Renal pelvis (tissue), 4 donors: ENCODE results near the gene MMAA. TPM values are rescaled to one million over a fixed set of nuclear protein-coding genes. Genes with fewer than 3 reads are reported as not detected.
"Not testable (repeated sequence)": the region's sequence is repeated elsewhere in the genome, so short reads cannot be mapped to it uniquely, and the experiment has no call there.

Experiments used
- DNase-seq: peaks from one replicate; pipeline ENCODE4 v3.0.0-alpha.2; 2013
- polyA plus RNA-seq, 3 donors: library from polyadenylated mRNA; unstranded; fragments of 120-200 nt; gene quantifications; one replicate each; pipeline ENCODE4 v1.2.1, GENCODE V29; 2013; ENCODE audit not compliant: insufficient read length in 3 of 3

Gene MMAA
- polyA plus RNA-seq, 3 donors, result 10.9 to 13.3 (median 10.9) TPM

GRCh38 chr4:145623831-145624230, 4.6 kb downstream of the MMAA start:
- DNase-seq, result no peak

- DNase-seq, result no peak
These were observed 6.8 kb downstream of the MMAA start for GRCh38 chr4:145625677-145626622.

- DNase-seq, result no peak
These were observed 7.4 kb downstream of the MMAA start for GRCh38 chr4:145626623-145626982.

- no peak for DNase-seq
These were observed 15.9 kb downstream of the MMAA start for GRCh38 chr4:145635117-145635516.

DNA sequence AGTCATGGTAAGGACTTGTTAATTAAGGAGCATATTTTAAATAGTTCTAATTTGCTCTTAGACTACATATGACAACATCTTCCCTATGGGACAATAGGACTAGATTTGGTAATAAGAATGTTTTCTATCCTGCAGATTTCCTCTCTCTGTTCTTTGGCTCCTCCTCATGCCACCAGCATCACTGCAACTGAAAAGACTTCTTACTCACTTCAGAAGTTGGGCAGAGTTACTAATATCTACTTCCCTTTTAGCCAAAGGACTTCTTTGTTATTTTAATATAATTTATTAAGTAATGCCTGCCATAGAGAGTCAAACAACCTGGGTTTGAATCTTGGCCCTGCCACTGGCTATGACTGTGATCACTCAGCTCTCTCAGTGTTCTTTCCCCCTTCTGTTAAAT, 16.4 kb downstream of the MMAA start:
- no peak for DNase-seq

- DNase-seq, result peak; percentile 30
These were observed 20.1 kb downstream of the MMAA start for GRCh38 chr4:145639186-145639698.

GRCh38 chr4:145640236-145640635, 21.1 kb downstream of the MMAA start:
- not testable (repeated sequence) for DNase-seq

GRCh38 chr4:145643295-145643694, 24.1 kb downstream of the MMAA start:
- no peak for DNase-seq

DNA sequence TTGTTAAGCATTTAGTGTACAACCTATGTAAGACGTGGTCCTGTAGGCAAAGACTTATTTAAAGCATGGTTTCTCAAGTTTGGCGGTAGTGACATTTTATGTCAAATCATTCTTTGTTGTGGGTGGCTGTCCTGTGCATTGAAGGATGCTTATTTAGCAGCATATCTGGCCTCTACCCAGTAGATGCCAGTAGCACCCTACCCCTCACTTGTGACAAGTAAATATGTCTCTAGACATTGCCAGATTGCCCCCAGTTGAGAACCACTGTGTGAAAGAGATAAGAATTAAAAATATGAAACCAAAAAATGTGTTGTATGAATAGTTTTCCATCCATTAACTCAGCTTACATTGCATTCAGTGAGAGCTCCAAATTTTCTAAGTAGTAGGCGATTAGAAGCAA, 25.5 kb downstream of the MMAA start:
- no peak for DNase-seq

GRCh38 chr4:145656156-145656555, 37.0 kb downstream of the MMAA start:
- DNase-seq, result no peak

DNA sequence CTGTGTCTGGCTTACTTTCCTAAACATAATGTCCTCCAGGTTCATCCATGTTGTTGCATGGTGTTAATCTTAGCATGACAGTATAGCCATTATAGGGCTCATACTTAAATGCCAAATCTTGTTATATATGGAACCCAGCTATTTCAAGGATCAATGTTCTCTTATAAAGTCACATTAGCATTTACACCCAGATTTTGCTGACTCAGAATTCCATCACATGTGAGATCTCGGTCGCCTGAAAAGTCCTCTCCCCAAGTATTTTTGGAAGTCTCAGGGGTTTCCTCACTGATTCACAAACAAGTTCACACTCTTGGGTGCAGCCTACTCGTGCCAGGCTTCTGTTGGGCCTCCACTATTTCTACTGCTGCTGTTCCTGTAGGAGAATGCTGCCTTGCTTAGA, 40.9 kb downstream of the MMAA start:
- no peak for DNase-seq

DNA sequence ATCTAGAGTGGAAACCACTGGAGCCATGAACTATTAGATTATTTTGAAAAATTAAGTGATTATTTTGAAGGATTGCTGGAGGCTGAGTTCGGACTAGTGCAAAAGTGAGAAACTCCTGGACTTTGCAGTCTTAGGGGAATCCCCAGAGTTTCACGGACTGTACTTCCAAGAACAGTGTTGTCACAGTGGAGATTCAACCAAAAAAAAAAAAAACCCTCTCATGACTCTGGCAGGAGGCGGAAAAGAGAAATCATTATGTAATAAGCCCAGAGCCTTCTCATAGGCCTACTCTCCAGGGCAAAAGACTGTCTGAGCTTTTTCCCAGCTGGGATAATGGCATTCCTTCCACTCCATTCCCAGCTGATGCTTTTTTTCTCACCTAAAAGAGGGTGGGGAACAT, 44.0 kb downstream of the MMAA start:
- DNase-seq, result no peak

DNA sequence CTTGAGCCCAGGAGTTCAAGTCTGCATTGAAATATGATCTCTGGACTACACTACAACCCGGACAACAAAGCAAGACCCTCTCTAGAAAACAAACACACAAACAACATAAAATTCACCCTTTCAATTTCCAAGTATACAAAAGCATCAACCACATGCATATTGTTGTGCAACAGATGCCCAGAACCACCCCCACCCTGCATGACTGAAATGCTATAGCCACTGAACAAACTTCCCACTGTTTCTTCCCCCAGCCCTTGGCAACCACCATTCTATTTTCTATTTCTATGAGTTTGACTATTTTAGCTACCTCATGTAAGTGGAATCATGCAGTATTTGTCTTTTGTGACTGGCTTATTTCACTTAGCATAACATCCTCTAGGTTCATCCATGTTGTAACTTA, 46.6 kb downstream of the MMAA start:
- DNase-seq, result no peak

- DNase-seq, result no peak
These were observed 51.2 kb downstream of the MMAA start for GRCh38 chr4:145670422-145670821.

- DNase-seq, result peak; percentile 81
These were observed 60.3 kb downstream of the MMAA start for GRCh38 chr4:145679520-145679919.

GRCh38 chr4:145679991-145680455, 60.8 kb downstream of the MMAA start, which contains the start of gene C4orf51:
TSS of gene C4orf51 (plus strand) at chr4:145680146. CDS start at chr4:145680204, 58 bp downstream.
- DNase-seq, result peak; percentile 48

- no peak for DNase-seq
These were observed 61.7 kb downstream of the MMAA start for GRCh38 chr4:145680902-145681301.

GRCh38 chr4:145681518-145681917, 62.3 kb downstream of the MMAA start:
- DNase-seq, result no peak

DNA sequence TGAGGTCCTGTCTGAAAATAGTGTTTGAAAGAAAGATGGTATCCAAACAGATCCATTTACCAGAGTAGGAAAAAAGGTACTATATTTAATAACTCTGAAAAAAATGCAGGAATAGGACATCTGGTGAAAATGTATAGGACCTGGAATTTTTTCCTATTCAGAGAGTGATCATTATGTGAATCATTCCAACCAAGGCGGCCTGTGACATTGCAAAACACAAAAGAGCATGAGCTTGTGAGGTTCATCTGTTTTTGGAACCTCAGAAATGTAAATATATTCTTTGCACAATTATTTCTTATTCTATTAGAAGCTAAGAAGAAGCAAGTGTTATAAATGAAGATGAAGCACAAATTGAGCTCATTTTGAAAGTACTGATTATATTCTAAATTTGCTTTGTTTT, 62.8 kb downstream of the MMAA start:
- no peak for DNase-seq

- no peak for DNase-seq
These were observed 67.8 kb downstream of the MMAA start for GRCh38 chr4:145686991-145687390.

GRCh38 chr4:145690610-145691009, 71.4 kb downstream of the MMAA start:
- no peak for DNase-seq

- not testable (repeated sequence) for DNase-seq
These were observed 72.2 kb downstream of the MMAA start for GRCh38 chr4:145691416-145691815.

GRCh38 chr4:145694929-145695328, 75.7 kb downstream of the MMAA start:
- no peak for DNase-seq
